HepG2 (cell line): ENCODE results near the gene UGT1A4. TPM values are rescaled to one million over a fixed set of nuclear protein-coding genes. Genes with fewer than 3 reads are reported as not detected.

Experiments
- DMAP1 ChIP-seq: IDR thresholded peaks from 2 replicates; pipeline ENCODE4 v1.6.1; 2016
- HCFC1 ChIP-seq: fragments of 150-350 bp; IDR thresholded peaks from 2 replicates; pipeline ENCODE4 v1.6.1; 2014; ENCODE audit warnings: low read depth, low read length
- HIC2 ChIP-seq: sonication (generic); formaldehyde crosslinking; IDR thresholded peaks from 2 replicates; pipeline ENCODE4 v1.9.0; 2022; ENCODE audit warnings: low read depth, missing genetic modification reagents
- MATR3 ChIP-seq: sonication (generic); formaldehyde crosslinking; IDR thresholded peaks from 2 replicates; pipeline ENCODE4 v1.4.0; 2020; ENCODE audit warnings: missing genetic modification reagents
- MXD4 ChIP-seq: IDR thresholded peaks from 2 replicates; pipeline ENCODE4 v1.6.1; 2016; ENCODE audit warnings: mild to moderate bottlenecking, missing biosample characterization, missing genetic modification reagents
- PHF21A ChIP-seq: sonication (generic); formaldehyde crosslinking; IDR thresholded peaks from 2 replicates; pipeline ENCODE4 v1.5.0; 2020; ENCODE audit warnings: mild to moderate bottlenecking, missing genetic modification reagents
- RELA ChIP-seq: sonication (generic); formaldehyde crosslinking; IDR thresholded peaks from 2 replicates; pipeline ENCODE4 v1.4.0; 2020; ENCODE audit warnings: missing genetic modification reagents
- RFXAP ChIP-seq: sonication (generic); formaldehyde crosslinking; IDR thresholded peaks from 2 replicates; pipeline ENCODE4 v1.4.0; 2020; ENCODE audit warnings: missing genetic modification reagents, borderline replicate concordance
- SIX1 ChIP-seq: sonication (generic); formaldehyde crosslinking; IDR thresholded peaks from 2 replicates; pipeline ENCODE4 v1.4.0; 2020; ENCODE audit warnings: missing genetic modification reagents, borderline replicate concordance
- SMARCC2 ChIP-seq: fragments of 450-650 bp; IDR thresholded peaks from 2 replicates; pipeline ENCODE4 v1.6.1; 2017; ENCODE audit warnings: antibody characterized with exemption, mild to moderate bottlenecking
- SUZ12 ChIP-seq: fragments of 150-350 bp; IDR thresholded peaks from 2 replicates; pipeline ENCODE4 v1.6.1; 2014; ENCODE audit warnings: low read depth, low read length
- ZEB1 ChIP-seq: IDR thresholded peaks from 2 replicates; pipeline ENCODE4 v1.6.1; 2012; ENCODE audit warnings: mild to moderate bottlenecking, low read depth, inconsistent platforms; ENCODE audit not compliant: insufficient replicate concordance
- ZFP36L2 ChIP-seq: sonication (generic); formaldehyde crosslinking; IDR thresholded peaks from 2 replicates; pipeline ENCODE4 v1.4.0; 2020; ENCODE audit warnings: missing genetic modification reagents
- ZFP90 ChIP-seq: sonication (generic); formaldehyde crosslinking; IDR thresholded peaks from 2 replicates; pipeline ENCODE4 v1.8.0; 2022; ENCODE audit warnings: missing genetic modification reagents, mild to moderate bottlenecking, inconsistent platforms, borderline replicate concordance
- ZNF260 ChIP-seq: sonication (generic); formaldehyde crosslinking; IDR thresholded peaks from 2 replicates; pipeline ENCODE4 v1.4.0; 2020; ENCODE audit warnings: missing genetic modification reagents, low read depth, mild to moderate bottlenecking, borderline replicate concordance
- ZNF354B ChIP-seq: sonication (generic); formaldehyde crosslinking; IDR thresholded peaks from 2 replicates; pipeline ENCODE4 v1.8.0; 2022; ENCODE audit warnings: mild to moderate bottlenecking, missing genetic modification reagents
- ZNF367 ChIP-seq: sonication (generic); formaldehyde crosslinking; IDR thresholded peaks from 2 replicates; pipeline ENCODE4 v1.4.0; 2020; ENCODE audit warnings: missing genetic modification reagents, borderline replicate concordance
- ZNF737 ChIP-seq: sonication (generic); formaldehyde crosslinking; IDR thresholded peaks from 2 replicates; pipeline ENCODE4 v1.5.0; 2020; ENCODE audit warnings: missing genetic modification reagents, mild to moderate bottlenecking, borderline replicate concordance
- ZNF792 ChIP-seq: IDR thresholded peaks from 2 replicates; pipeline ENCODE4 v1.6.1; 2016
- ZNF841 ChIP-seq: sonication (generic); formaldehyde crosslinking; IDR thresholded peaks from 2 replicates; pipeline ENCODE4 v1.8.1; 2023; ENCODE audit warnings: missing genetic modification reagents, borderline replicate concordance
- ZSCAN12 ChIP-seq: sonication (generic); formaldehyde crosslinking; IDR thresholded peaks from 2 replicates; pipeline ENCODE4 v1.9.0; 2021; ENCODE audit warnings: mild to moderate bottlenecking, missing genetic modification reagents
- polyA plus RNA-seq, 8 experiments: library from polyadenylated mRNA; depleted of rRNA in 3 of 8; stranded (reverse) in 7 of 8; unstranded in 1 of 8; fragments of >200 nt; fragmentation: Illumina TruSeq in 4 of 8; extraction: Trizol in 4 of 8; gene quantifications; 2 replicates each; pipeline versions ENCODE4 v1.2.1 to v1.2.3, GENCODE V29; 2011 to 2016; ENCODE audit warnings: low read depth in 4 of 8, missing spikeins in 1 of 8, mixed read lengths in 1 of 8; ENCODE audit not compliant: insufficient read depth in 1 of 8
- total RNA-seq, 5 experiments: library from RNA; depleted of rRNA; stranded (reverse); fragments of >200 nt; fragmentation: Illumina TruSeq; extraction: Trizol; gene quantifications; 2 replicates each; pipeline ENCODE4 v1.2.3, GENCODE V29; 2016; ENCODE audit warnings: low read depth in 1 of 5
- TF ChIP-seq, protein P1 (sequence below): sonication (generic); formaldehyde crosslinking; IDR thresholded peaks from 2 replicates; pipeline ENCODE4 v1.4.0; 2020; ENCODE audit warnings: missing genetic modification reagents
- TF ChIP-seq, protein P2 (sequence below): sonication (generic); formaldehyde crosslinking; IDR thresholded peaks from 2 replicates; pipeline ENCODE4 v1.4.0; 2020; ENCODE audit warnings: mild to moderate bottlenecking, missing genetic modification reagents
- TF ChIP-seq, protein P3 (sequence below): sonication (generic); formaldehyde crosslinking; IDR thresholded peaks from 2 replicates; pipeline ENCODE4 v1.5.0; 2020; ENCODE audit warnings: missing genetic modification reagents

Gene UGT1A4
- total and polyA plus RNA-seq, 2 of the 13 experiments (the other 11 are each of a cell fraction or from before 2014, with no cell fraction given) = not detected

- TF ChIP-seq, protein P1, sequence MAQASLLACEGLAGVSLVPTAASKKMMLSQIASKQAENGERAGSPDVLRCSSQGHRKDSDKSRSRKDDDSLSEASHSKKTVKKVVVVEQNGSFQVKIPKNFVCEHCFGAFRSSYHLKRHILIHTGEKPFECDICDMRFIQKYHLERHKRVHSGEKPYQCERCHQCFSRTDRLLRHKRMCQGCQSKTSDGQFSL (CRISPR knock-in tag) = no peak
- TF ChIP-seq ZNF792 (CRISPR knock-in tag) (peak; percentile 77), ZNF354B (CRISPR knock-in tag) (no peak), RFXAP (CRISPR knock-in tag) (peak; percentile 81; the same call in 1 of the 2 replicates), RELA (CRISPR knock-in tag) (no peak), ZNF260 (no peak), SIX1 (CRISPR knock-in tag) (peak; percentile 94), ZSCAN12 (no peak), MATR3 (CRISPR knock-in tag) (no peak), HIC2 (no peak; the same call in 1 of the 2 replicates), ZNF841 (CRISPR knock-in tag) (no peak), ZNF367 (CRISPR knock-in tag) (no peak), SMARCC2 (no peak), ZFP90 (CRISPR knock-in tag) (0 out of 2 replicates have a peak, but pooled peaks have one; percentile 27), PHF21A (CRISPR knock-in tag) (peak; percentile 94), SUZ12 (no peak), ZEB1 (peak; percentile 77), ZNF737 (CRISPR knock-in tag) (no peak), ZFP36L2 (CRISPR knock-in tag) (no peak), DMAP1 (CRISPR knock-in tag) (0 out of 2 replicates have a peak, but pooled peaks have one; percentile 49), HCFC1 (no peak), MXD4 (CRISPR knock-in tag) (peak; percentile 77; the same call in 1 of the 2 replicates)
- TF ChIP-seq, protein P2, sequence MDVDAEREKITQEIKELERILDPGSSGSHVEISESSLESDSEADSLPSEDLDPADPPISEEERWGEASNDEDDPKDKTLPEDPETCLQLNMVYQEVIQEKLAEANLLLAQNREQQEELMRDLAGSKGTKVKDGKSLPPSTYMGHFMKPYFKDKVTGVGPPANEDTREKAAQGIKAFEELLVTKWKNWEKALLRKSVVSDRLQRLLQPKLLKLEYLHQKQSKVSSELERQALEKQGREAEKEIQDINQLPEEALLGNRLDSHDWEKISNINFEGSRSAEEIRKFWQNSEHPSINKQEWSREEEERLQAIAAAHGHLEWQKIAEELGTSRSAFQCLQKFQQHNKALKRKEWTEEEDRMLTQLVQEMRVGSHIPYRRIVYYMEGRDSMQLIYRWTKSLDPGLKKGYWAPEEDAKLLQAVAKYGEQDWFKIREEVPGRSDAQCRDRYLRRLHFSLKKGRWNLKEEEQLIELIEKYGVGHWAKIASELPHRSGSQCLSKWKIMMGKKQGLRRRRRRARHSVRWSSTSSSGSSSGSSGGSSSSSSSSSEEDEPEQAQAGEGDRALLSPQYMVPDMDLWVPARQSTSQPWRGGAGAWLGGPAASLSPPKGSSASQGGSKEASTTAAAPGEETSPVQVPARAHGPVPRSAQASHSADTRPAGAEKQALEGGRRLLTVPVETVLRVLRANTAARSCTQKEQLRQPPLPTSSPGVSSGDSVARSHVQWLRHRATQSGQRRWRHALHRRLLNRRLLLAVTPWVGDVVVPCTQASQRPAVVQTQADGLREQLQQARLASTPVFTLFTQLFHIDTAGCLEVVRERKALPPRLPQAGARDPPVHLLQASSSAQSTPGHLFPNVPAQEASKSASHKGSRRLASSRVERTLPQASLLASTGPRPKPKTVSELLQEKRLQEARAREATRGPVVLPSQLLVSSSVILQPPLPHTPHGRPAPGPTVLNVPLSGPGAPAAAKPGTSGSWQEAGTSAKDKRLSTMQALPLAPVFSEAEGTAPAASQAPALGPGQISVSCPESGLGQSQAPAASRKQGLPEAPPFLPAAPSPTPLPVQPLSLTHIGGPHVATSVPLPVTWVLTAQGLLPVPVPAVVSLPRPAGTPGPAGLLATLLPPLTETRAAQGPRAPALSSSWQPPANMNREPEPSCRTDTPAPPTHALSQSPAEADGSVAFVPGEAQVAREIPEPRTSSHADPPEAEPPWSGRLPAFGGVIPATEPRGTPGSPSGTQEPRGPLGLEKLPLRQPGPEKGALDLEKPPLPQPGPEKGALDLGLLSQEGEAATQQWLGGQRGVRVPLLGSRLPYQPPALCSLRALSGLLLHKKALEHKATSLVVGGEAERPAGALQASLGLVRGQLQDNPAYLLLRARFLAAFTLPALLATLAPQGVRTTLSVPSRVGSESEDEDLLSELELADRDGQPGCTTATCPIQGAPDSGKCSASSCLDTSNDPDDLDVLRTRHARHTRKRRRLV (CRISPR knock-in tag) = peak; percentile 43; the same call in 1 of the 2 replicates
- TF ChIP-seq, protein P3, sequence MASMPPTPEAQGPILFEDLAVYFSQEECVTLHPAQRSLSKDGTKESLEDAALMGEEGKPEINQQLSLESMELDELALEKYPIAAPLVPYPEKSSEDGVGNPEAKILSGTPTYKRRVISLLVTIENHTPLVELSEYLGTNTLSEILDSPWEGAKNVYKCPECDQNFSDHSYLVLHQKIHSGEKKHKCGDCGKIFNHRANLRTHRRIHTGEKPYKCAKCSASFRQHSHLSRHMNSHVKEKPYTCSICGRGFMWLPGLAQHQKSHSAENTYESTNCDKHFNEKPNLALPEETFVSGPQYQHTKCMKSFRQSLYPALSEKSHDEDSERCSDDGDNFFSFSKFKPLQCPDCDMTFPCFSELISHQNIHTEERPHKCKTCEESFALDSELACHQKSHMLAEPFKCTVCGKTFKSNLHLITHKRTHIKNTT (CRISPR knock-in tag) = no peak
These were observed 26.7 kb downstream of the UGT1A4 start (continued) for GRCh38 chr2:233745073-233745755.
